Subcutaneous adipose tissue (tissue), 4 donors: Measurements from ENCODE around the gene MOGAT3. TPM values are rescaled to one million over a fixed set of nuclear protein-coding genes. Genes with fewer than 3 reads are reported as not detected.

ENCODE experiments used
- total RNA-seq, 4 donors: library from RNA; depleted of rRNA; stranded (reverse); fragments of >200 nt; gene quantifications; one replicate each; pipeline ENCODE4 v1.1.0, GENCODE V29; 2016
- TF ChIP-seq, protein P1 (sequence below): fragments of 450-650 bp; IDR thresholded peaks from one replicate; pipeline ENCODE4 v1.5.1; 2016; ENCODE audit warnings: low read depth, mild to moderate bottlenecking, control low read depth, antibody characterized with exemption, moderate library complexity

Gene MOGAT3
- total RNA-seq, 4 donors from 2014 or later = not detected

DNA sequence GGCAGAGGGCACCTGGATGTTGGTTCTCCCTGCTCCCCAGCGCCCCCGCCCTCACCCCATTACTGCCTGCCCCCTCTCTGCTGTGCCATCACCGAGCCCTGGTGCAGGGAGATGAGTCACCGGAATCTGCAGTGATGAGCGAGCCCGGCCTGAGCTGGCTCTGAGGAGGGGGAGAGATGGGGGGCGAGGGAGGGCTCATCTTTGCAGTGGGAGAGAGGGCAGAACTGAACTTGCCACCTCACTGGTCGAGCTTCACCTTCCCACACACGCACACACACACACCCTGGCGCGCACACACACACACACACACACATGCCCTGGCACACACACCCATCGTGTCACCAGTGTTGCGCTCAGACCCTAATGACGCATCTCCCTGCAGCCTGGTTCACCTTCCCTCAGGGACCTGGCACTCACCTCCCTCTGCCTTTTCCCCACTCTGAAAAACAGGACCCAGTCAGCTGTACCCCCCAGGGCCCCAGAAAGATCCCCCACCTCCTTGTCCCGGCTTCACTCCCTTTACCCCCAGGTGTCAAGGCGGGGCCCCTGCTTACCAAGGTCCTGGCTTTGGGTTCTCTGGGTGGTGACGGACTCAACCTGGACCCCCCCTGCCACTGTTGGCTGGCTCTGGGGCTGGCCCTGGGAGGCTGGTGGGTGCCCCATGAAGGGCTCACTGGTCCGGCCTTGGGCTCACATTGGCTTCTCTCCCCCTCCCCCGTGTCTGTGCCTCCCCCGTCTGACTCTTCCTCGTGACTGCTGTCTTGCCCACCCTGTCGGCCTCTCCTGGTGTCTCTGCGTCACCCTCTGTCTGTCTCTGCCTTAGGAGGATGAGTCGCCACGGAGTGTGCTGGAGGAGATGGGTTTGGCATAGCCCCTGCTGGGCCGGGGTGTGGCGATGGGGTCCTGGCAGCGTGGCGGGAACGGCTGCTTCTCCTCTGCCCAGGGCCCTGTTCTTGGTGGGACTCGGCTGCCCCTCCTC is 40.9 kb downstream of the MOGAT3 start:
- TF ChIP-seq, protein P1, sequence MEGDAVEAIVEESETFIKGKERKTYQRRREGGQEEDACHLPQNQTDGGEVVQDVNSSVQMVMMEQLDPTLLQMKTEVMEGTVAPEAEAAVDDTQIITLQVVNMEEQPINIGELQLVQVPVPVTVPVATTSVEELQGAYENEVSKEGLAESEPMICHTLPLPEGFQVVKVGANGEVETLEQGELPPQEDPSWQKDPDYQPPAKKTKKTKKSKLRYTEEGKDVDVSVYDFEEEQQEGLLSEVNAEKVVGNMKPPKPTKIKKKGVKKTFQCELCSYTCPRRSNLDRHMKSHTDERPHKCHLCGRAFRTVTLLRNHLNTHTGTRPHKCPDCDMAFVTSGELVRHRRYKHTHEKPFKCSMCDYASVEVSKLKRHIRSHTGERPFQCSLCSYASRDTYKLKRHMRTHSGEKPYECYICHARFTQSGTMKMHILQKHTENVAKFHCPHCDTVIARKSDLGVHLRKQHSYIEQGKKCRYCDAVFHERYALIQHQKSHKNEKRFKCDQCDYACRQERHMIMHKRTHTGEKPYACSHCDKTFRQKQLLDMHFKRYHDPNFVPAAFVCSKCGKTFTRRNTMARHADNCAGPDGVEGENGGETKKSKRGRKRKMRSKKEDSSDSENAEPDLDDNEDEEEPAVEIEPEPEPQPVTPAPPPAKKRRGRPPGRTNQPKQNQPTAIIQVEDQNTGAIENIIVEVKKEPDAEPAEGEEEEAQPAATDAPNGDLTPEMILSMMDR = no peak

DNA sequence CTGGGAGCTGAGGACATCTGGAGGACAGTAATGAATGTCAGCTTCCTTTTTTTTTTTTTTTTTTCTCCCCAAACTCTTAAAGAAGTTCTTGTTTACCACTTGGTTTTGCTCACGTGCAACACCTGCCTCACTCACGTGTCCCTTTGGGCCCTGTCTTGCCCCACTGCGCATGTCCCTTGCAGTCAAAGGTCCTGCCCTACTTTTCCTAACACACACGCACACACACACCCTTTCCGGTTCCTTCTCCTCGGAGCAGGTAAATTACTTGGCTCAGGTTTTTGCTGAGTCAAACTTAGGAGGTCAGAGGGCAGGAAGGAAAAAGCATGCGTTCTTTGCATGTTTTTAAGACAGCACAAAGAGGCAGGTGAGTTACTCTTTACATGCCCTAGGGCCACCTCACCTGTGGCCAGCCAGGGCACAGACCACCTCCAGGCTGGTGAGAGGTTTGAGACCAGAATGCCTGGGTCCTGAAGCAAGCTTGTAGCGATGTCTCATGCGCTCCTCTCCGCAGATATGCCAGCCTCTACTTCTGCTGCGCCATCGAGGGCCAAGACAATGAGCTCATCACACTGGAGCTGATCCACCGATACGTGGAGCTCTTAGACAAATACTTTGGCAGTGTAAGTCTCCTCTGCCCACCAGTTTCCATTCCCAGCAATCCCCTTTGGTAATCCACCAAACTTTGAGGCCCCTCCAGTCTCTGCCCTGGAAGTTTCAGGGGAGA is 43.8 kb downstream of the MOGAT3 start:
- TF ChIP-seq, protein P1 = no peak

DNA sequence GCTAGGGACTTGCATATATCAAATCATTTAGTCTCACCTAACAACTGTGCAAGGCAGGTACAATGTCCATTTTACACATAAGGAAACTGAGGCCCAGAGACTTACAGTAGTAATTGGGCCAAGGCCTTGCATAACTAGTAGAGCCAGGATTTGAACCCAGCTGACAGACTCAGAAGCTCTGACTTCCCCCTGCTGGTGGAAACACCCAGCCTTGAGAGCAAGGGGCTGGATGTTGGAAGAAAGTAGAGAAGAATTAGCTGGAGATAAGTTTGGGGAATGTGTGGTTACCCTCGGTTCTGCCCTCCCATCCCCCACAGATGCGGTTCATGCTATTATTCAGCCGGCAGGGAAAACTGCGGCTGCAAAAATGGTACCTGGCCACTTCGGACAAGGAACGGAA is 44.6 kb downstream of the MOGAT3 start:
- TF ChIP-seq, protein P1 = no peak

DNA sequence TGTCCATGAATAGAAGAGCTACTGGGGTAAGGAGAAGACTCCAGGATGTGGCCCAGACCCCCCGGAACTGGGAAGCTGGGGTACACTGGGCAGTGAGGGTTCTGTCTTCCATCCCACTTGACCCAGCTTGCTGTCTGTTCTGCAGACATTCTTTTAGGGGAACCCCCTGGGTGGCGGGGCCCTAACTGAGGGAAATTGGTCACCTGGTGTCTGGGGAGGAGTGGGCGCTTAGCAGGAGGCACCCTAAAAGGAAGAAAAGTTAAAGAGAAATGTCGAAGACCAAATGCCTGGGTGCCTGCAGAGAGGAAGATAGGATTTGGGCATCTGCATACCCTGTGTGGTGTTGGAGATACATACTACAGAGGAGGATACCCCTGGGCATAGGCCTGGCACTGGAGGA is 45.5 kb downstream of the MOGAT3 start:
- TF ChIP-seq, protein P1 = no peak

DNA sequence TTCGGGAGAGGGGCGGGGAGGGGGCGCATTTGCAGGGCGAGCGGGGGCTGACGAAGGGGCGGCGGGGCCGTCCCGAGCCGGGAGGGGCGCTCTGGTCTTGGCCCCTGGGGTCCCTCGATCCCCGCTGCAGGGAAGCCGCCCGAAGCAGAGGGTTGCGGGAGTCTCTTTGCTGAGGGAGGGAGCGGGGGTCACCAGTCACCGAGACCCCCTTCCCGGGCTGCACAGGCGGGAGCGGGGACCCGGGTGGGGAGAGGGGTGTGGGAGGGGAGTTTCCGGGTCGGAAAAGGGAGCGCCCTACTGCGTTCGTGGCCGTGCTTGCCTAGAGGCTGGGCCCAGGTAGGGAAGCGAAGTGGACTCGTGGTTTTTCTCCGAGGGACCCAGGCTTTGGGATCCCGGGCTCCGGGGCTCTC is 46.1 kb downstream of the MOGAT3 start:
- TF ChIP-seq, protein P1 = no peak

DNA sequence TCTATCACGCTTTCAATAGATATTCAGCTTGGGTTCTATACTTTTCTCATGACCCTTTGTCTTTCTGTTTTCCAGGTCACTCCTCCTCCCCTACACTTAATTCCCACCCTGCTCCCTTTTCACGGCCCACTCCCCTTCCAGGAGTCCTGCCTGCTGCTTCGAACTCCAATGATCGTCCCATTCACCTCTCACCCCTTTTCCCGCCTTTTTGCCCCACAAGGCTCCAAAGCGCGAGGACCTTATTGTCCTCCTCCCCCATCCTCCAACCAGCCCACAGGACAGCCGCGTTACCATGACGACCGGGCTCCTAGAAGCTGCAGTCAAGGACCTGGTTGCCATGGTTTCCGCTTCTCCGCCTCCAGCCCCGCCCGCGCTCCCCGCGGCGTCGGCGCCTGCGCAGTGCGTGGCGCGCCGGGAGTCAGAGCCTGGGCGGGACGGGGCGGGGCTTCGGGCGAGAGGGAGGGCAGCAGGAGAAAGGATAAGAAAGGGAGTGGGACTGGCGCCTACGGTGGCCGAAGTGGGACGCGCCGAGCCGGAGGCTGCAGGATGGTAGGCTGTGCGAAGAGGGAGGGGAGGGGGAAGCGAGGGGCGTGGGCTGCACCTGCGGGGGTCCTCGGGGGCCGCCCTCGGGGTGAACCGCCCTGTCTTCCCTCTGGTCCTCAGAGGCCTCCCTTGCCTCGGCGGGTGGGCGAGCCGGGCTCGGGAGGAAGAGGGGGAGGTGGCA is 46.7 kb downstream of the MOGAT3 start, which contains the start of gene AP1S1:
Gene AP1S1 (plus strand): TSS at position 508 of the 724 bp plus-strand sequence. CDS start 39 bp downstream, at position 547.
- TF ChIP-seq, protein P1 = no peak
